Panc1 (cell line): ENCODE measurements around the gene DOCK11. TPM values are rescaled to one million over a fixed set of nuclear protein-coding genes. Genes with fewer than 3 reads are reported as not detected.

Experiments used
- ATAC-seq: fragments of 200-7000 bp; cut with Tn5 transposase; 2 replicates; pipeline ENCODE4 v1.9.1; 2020; ENCODE audit warnings: mild to moderate bottlenecking, moderate library complexity
- BruUV-seq: library from RNA; stranded (reverse); fragments of 400-500 nt; replicated peaks from 2 replicates; lab custom pipeline; 2021; lab: Mats Ljungman, UMichigan
- CTCF ChIA-PET: fragments of 300-600 bp; sonication (Branson Sonifier 250); formaldehyde crosslinking; loops from one replicate; lab custom pipeline; 2022; ENCODE audit warnings: antibody characterized with exemption; lab: Charles Lee
- POLR2A ChIA-PET: fragments of 300-600 bp; sonication (Branson Sonifier 250); formaldehyde crosslinking; loops from one replicate; lab custom pipeline; 2022; ENCODE audit warnings: antibody characterized with exemption; lab: Charles Lee
- DNase-seq: peaks from one replicate; pipeline ENCODE4 v3.0.0-alpha.2; 2010; ENCODE audit warnings: low read depth, low spot score
- H3K27ac ChIP-seq: 2 replicates; pipeline ENCODE4 v1.5.1; 2011; ENCODE audit warnings: mild to moderate bottlenecking, low read length, inconsistent platforms
- H3K27me3 ChIP-seq: fragments of 200-500 bp; sonication (Bioruptor generic); 2 replicates; pipeline ENCODE4 v1.6.0; 2014; ENCODE audit warnings: low read length, inconsistent platforms; ENCODE audit not compliant: control insufficient read depth, insufficient read depth
- H3K36me3 ChIP-seq: fragments of 200-500 bp; sonication (Bioruptor generic); 2 replicates; pipeline ENCODE4 v1.5.1; 2014; ENCODE audit warnings: inconsistent platforms, mild to moderate bottlenecking, low read length, moderate library complexity; ENCODE audit not compliant: control insufficient read depth, insufficient read depth
- H3K4me1 ChIP-seq: 2 replicates; pipeline ENCODE4 v1.5.1; 2011; ENCODE audit warnings: inconsistent platforms, mild to moderate bottlenecking, low read length, moderate library complexity; ENCODE audit not compliant: control insufficient read depth, insufficient read depth
- H3K4me3 ChIP-seq, 2 experiments: 2 replicates each; pipeline ENCODE4 v1.5.1; 2011 to 2012; ENCODE audit warnings: low read depth in 2 of 2, low read length in 2 of 2, mild to moderate bottlenecking in 2 of 2, inconsistent platforms in 1 of 2, moderate library complexity in 1 of 2
- H3K9me3 ChIP-seq: fragments of 200-500 bp; sonication (Bioruptor generic); 2 replicates; pipeline ENCODE4 v1.5.1; 2014; ENCODE audit warnings: low read depth, mild to moderate bottlenecking, inconsistent platforms, low read length, moderate library complexity; ENCODE audit not compliant: control insufficient read depth, insufficient read depth
- POLR2AphosphoS5 ChIP-seq: IDR thresholded peaks from 2 replicates; pipeline ENCODE4 v1.6.1; 2012; ENCODE audit warnings: mild to moderate bottlenecking, low read depth, low read length, moderate library complexity
- SIN3A ChIP-seq: IDR thresholded peaks from 2 replicates; pipeline ENCODE4 v1.6.1; 2012; ENCODE audit warnings: low read depth, mild to moderate bottlenecking, low read length, moderate library complexity, borderline replicate concordance; ENCODE audit not compliant: insufficient read depth
- TCF7L2 ChIP-seq: IDR thresholded peaks from 2 replicates; pipeline ENCODE4 v1.6.1; 2011; ENCODE audit warnings: mild to moderate bottlenecking, low read depth, low read length, inconsistent platforms
- in situ Hi-C: cut with HindIII; loops from 2 replicates; pipeline ENCODE4 v1.10.0; 2016; ENCODE audit warnings: low sequenced_read_pairs, low pct_unique_long_range_greater_than_20kb
- intact Hi-C: fragments of 100-400 bp; cut with micrococcal nuclease; formaldehyde crosslinking; loops from one replicate; pipeline ENCODE4 v1.10.0; 2022; ENCODE audit not compliant: unreplicated experiment
- total RNA-seq: library from RNA; stranded (reverse); gene quantifications from one replicate; pipeline ENCODE4 v1.2.1, GENCODE V29; 2021; ENCODE audit not compliant: unreplicated experiment
- TF ChIP-seq, protein P1 (sequence below), 2 experiments: IDR thresholded peaks; 2 replicates each; pipeline ENCODE4 v1.6.1; 2011 to 2012; ENCODE audit warnings: low read depth in 2 of 2, control low read depth in 1 of 2, low read length in 1 of 2, mild to moderate bottlenecking in 1 of 2, moderate library complexity in 1 of 2; ENCODE audit not compliant: insufficient read depth in 1 of 2
- TF ChIP-seq, protein P2 (sequence below): fragments of 450-650 bp; IDR thresholded peaks from 2 replicates; pipeline ENCODE4 v1.5.1; 2017; ENCODE audit warnings: mild to moderate bottlenecking

DOCK11 gene
- total RNA-seq, 1 experiment from 2014 or later: 2.0 TPM

DNA sequence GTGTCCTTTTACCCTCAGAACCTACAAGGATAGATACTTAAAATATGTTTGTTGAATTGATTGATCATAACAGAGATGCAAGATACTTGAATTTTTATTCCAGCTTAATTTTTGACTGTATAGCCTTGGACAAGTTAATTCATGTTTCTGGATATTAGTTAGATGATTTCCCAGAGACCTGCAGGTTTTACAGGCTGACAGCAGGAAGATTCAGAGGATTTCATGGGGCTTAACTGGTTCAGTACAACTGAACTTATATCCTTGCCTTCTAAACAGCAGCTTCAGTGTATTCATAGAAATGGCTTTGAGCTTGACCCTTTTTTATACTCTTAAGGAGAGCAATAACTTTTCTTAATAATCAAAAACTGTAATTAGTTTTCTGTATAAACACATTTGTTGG is 169.6 kb downstream of the DOCK11 start:
- Histone ChIP-seq H3K27me3 (no peaks in the 10 kb centered on the region), H3K4me3 (no peak overlapping the region), H3K4me1 (peaks cover 16% of the 10 kb centered on the region), H3K27ac (peak overlapping the region; percentile 42; the same call in 1 of the 2 replicates), H3K9me3 (no peaks in the 10 kb centered on the region), H3K36me3 (no peaks in the 10 kb centered on the region)
- intact Hi-C loops: no loop called here
- TF ChIP-seq SIN3A (no peak), POLR2AphosphoS5 (no peak)
- TF ChIP-seq, protein P1, sequence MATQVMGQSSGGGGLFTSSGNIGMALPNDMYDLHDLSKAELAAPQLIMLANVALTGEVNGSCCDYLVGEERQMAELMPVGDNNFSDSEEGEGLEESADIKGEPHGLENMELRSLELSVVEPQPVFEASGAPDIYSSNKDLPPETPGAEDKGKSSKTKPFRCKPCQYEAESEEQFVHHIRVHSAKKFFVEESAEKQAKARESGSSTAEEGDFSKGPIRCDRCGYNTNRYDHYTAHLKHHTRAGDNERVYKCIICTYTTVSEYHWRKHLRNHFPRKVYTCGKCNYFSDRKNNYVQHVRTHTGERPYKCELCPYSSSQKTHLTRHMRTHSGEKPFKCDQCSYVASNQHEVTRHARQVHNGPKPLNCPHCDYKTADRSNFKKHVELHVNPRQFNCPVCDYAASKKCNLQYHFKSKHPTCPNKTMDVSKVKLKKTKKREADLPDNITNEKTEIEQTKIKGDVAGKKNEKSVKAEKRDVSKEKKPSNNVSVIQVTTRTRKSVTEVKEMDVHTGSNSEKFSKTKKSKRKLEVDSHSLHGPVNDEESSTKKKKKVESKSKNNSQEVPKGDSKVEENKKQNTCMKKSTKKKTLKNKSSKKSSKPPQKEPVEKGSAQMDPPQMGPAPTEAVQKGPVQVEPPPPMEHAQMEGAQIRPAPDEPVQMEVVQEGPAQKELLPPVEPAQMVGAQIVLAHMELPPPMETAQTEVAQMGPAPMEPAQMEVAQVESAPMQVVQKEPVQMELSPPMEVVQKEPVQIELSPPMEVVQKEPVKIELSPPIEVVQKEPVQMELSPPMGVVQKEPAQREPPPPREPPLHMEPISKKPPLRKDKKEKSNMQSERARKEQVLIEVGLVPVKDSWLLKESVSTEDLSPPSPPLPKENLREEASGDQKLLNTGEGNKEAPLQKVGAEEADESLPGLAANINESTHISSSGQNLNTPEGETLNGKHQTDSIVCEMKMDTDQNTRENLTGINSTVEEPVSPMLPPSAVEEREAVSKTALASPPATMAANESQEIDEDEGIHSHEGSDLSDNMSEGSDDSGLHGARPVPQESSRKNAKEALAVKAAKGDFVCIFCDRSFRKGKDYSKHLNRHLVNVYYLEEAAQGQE (IDR thresholded peaks at IDR 0.05; ENCODE audit: insufficient read depth in 1 of 2, low read depth in 2 of 2, low read length in 1 of 2): no peak
- TF ChIP-seq, protein P2, sequence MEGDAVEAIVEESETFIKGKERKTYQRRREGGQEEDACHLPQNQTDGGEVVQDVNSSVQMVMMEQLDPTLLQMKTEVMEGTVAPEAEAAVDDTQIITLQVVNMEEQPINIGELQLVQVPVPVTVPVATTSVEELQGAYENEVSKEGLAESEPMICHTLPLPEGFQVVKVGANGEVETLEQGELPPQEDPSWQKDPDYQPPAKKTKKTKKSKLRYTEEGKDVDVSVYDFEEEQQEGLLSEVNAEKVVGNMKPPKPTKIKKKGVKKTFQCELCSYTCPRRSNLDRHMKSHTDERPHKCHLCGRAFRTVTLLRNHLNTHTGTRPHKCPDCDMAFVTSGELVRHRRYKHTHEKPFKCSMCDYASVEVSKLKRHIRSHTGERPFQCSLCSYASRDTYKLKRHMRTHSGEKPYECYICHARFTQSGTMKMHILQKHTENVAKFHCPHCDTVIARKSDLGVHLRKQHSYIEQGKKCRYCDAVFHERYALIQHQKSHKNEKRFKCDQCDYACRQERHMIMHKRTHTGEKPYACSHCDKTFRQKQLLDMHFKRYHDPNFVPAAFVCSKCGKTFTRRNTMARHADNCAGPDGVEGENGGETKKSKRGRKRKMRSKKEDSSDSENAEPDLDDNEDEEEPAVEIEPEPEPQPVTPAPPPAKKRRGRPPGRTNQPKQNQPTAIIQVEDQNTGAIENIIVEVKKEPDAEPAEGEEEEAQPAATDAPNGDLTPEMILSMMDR: no peak
- in situ Hi-C loops: no loop called here
- BruUV-seq: no TSS peak
- ChIA-PET POLR2A (no interaction called here), CTCF (no interaction called here)
- DNase-seq (no peak), ATAC-seq (no peak)

DNA sequence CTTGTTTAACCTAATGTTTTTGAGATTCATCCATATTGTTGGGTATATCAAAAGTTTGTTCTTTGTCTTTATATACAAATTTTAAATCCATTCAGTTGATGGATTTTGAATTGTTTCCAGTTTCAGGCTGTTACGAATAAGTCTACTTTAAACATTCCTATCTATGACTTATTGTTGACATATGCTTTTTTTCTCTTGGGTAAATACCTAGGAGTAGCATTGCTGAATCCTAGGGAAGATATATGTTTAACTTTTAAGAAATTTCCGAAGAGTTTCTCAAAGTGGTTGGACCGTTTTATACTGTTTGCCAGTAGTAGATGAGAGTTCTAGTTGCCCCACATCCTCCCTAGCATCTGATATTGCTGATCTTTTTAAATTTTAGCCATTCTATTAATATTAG is 170.9 kb downstream of the DOCK11 start:
- intact Hi-C loops: no loop called here
- BruUV-seq: no TSS peak
- H3K36me3 ChIP-seq: no peaks in the 10 kb centered on the region
- no peaks in the 10 kb centered on the region for H3K27me3 ChIP-seq
- H3K4me3 ChIP-seq: no peak overlapping the region
- ATAC-seq (peak; percentile 91), DNase-seq (no peak)
- H3K4me1 ChIP-seq: peaks cover 16% of the 10 kb centered on the region
- TF ChIP-seq, protein P1 (IDR thresholded peaks at IDR 0.05; ENCODE audit: insufficient read depth in 1 of 2, low read depth in 2 of 2, low read length in 1 of 2): no peak
- TF ChIP-seq TCF7L2: no peak
- POLR2A ChIA-PET: no interaction called here
- in situ Hi-C loops: no loop called here
- peak overlapping the region; percentile 71 for H3K27ac ChIP-seq
- CTCF ChIA-PET: no interaction called here
- H3K9me3 ChIP-seq: no peaks in the 10 kb centered on the region
